OCI-LY7 (cell line): Measurements from ENCODE around the gene ZNF23.

Experiments used
- EZH2phosphoT487 ChIP-seq: fragments of 200-600 bp; sonication (generic); IDR thresholded peaks from 2 replicates; pipeline ENCODE4 v1.6.1; 2018; ENCODE audit warnings: low read depth, borderline replicate concordance, mild to moderate bottlenecking, mixed run types, antibody characterized with exemption, low read length, moderate library complexity, mixed read lengths
- TF ChIP-seq, protein P1 (sequence below): fragments of 200-600 bp; sonication (generic); conservative IDR thresholded peaks from 2 replicates; pipeline ENCODE4 v1.5.1; 2014; ENCODE audit warnings: mild to moderate bottlenecking, antibody characterized with exemption, low read length, moderate library complexity, mixed read lengths

DNA sequence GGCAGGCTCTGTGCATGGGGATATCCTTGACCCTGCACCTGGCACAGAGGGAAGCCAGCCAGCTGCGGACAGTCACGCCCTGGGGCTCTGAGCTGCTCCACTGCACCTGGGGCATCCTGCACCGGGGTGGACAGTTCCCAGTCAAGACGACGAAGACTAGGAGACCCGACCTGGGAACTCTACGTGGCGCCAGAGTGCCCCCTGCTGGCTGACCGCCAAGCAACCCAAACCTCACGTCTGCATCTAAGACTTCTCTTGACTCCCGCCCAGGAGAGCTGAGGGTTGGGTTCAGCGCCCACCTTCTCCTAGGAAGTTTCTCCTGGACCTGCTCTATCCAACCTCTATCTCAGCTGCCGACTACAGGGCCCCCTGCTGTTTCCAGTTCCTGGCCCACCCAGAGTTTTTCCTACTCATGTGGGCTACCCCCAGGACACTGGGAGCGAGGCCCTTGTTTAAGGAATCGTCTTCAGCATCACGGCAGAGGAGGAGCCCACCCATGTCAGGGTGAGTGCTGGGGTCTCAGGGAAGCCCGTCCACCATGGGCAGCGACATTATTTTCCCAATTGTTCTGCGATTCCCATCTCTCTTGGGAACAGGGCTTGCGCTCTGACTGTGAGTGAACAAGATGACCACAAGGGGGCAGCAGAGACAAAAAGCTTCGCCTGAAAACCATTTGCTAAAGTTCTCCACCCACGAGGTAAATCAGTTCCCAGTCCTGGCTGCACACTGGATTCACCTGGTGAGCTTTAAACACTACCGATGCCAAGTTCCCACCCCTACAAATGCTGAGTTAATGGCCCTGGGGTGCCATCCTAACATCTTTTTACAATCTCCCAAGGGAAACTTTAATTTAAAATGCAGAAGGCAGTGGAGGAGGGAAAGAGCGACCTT lies 49.5 kb downstream of the ZNF23 start:
- TF ChIP-seq, protein P1, sequence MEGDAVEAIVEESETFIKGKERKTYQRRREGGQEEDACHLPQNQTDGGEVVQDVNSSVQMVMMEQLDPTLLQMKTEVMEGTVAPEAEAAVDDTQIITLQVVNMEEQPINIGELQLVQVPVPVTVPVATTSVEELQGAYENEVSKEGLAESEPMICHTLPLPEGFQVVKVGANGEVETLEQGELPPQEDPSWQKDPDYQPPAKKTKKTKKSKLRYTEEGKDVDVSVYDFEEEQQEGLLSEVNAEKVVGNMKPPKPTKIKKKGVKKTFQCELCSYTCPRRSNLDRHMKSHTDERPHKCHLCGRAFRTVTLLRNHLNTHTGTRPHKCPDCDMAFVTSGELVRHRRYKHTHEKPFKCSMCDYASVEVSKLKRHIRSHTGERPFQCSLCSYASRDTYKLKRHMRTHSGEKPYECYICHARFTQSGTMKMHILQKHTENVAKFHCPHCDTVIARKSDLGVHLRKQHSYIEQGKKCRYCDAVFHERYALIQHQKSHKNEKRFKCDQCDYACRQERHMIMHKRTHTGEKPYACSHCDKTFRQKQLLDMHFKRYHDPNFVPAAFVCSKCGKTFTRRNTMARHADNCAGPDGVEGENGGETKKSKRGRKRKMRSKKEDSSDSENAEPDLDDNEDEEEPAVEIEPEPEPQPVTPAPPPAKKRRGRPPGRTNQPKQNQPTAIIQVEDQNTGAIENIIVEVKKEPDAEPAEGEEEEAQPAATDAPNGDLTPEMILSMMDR = peak; percentile 95; the same call in 1 of the 2 replicates
- no peak for TF ChIP-seq EZH2phosphoT487
